ENCODE results near the gene ELN.

DNA sequence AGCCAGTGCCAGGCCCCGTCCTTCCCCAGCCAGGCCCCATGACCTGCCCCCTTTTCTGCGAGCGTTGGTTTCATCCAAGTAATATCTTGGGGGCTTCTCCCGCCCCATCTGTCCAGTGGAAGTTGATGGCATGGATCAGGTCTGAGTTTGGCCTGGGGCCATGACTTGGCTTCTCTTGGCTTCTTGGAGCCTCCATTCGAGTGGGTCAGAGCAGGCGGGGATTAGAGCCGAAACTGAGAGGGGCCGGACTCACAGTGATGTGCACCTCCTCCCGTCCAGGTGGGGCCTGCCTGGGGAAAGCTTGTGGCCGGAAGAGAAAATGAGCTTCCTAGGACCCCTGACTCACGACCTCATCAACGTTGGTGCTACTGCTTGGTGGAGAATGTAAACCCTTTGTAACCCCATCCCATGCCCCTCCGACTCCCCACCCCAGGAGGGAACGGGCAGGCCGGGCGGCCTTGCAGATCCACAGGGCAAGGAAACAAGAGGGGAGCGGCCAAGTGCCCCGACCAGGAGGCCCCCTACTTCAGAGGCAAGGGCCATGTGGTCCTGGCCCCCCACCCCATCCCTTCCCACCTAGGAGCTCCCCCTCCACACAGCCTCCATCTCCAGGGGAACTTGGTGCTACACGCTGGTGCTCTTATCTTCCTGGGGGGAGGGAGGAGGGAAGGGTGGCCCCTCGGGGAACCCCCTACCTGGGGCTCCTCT, 40.6 kb downstream of the ELN start:
- TF ChIP-seq EZH2 (IDR thresholded peaks at IDR 0.05; ENCODE audit: borderline replicate concordance, insufficient read depth, low read depth, low read length, poor library complexity, severe bottlenecking) = no peak
- TF ChIP-seq, protein P1, sequence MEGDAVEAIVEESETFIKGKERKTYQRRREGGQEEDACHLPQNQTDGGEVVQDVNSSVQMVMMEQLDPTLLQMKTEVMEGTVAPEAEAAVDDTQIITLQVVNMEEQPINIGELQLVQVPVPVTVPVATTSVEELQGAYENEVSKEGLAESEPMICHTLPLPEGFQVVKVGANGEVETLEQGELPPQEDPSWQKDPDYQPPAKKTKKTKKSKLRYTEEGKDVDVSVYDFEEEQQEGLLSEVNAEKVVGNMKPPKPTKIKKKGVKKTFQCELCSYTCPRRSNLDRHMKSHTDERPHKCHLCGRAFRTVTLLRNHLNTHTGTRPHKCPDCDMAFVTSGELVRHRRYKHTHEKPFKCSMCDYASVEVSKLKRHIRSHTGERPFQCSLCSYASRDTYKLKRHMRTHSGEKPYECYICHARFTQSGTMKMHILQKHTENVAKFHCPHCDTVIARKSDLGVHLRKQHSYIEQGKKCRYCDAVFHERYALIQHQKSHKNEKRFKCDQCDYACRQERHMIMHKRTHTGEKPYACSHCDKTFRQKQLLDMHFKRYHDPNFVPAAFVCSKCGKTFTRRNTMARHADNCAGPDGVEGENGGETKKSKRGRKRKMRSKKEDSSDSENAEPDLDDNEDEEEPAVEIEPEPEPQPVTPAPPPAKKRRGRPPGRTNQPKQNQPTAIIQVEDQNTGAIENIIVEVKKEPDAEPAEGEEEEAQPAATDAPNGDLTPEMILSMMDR (IDR thresholded peaks at IDR 0.05) = no peak
